Ishikawa (cell line): ENCODE data around the gene NWD2.

Experiments used
- CEBPB ChIP-seq: IDR thresholded peaks from 2 replicates; pipeline ENCODE4 v1.6.1; 2012
- CREB1 ChIP-seq: IDR thresholded peaks from 2 replicates; pipeline ENCODE4 v1.6.1; 2012; ENCODE audit warnings: low read depth
- EGR1 ChIP-seq: IDR thresholded peaks from 2 replicates; pipeline ENCODE4 v1.6.1; 2012
- EP300 ChIP-seq: IDR thresholded peaks from 2 replicates; pipeline ENCODE4 v1.6.1; 2012; ENCODE audit warnings: borderline replicate concordance
- FOXM1 ChIP-seq: IDR thresholded peaks from 2 replicates; pipeline ENCODE4 v1.6.1; 2012; ENCODE audit warnings: low read depth, borderline replicate concordance
- NFIC ChIP-seq: IDR thresholded peaks from 2 replicates; pipeline ENCODE4 v1.6.1; 2012
- RAD21 ChIP-seq: IDR thresholded peaks from 2 replicates; pipeline ENCODE4 v1.6.1; 2012; ENCODE audit warnings: low read depth
- TAF1 ChIP-seq: IDR thresholded peaks from 2 replicates; pipeline ENCODE4 v1.6.1; 2012; ENCODE audit warnings: low read depth, mild to moderate bottlenecking
- TCF12 ChIP-seq: IDR thresholded peaks from 2 replicates; pipeline ENCODE4 v1.6.1; 2012; ENCODE audit warnings: low read depth
- TEAD4 ChIP-seq: IDR thresholded peaks from 2 replicates; pipeline ENCODE4 v1.6.1; 2012
- YY1 ChIP-seq: IDR thresholded peaks from 2 replicates; pipeline ENCODE4 v1.6.1; 2012; ENCODE audit warnings: low read depth
- ZBTB7A ChIP-seq: IDR thresholded peaks from 2 replicates; pipeline ENCODE4 v1.6.1; 2012; ENCODE audit warnings: low read depth
- TF ChIP-seq, protein P1 (sequence below): IDR thresholded peaks from 2 replicates; pipeline ENCODE4 v1.6.1; 2012; ENCODE audit warnings: low read depth, mild to moderate bottlenecking
- TF ChIP-seq, protein P2 (sequence below): IDR thresholded peaks from 2 replicates; pipeline ENCODE4 v1.6.1; 2012
- TF ChIP-seq, protein P3 (sequence below): IDR thresholded peaks from 2 replicates; pipeline ENCODE4 v1.6.1; 2012

Gene NWD2

DNA sequence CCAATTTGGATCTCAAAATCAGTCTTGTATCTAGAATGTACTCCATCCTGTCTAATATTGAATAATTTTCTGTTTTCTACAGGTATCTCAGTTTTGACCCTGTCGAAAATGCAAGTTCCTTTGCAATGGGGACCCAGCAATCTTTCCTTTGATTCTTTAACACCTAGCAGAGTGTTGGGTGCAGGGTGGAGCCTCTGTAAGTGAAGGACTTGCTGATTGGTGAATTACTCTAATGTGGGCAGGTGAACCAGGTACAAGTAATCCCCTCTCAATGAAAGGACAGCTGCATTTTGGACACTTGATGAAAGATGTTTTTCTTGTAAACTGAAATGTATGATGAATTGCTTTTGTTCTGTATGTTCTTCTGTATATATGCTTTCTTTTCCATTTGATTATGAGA, 54.9 kb downstream of the NWD2 start:
- no peak for TF ChIP-seq TAF1
- no peak for TF ChIP-seq RAD21
- no peak for TF ChIP-seq TEAD4
- no peak for TF ChIP-seq EGR1
- TF ChIP-seq, protein P1, sequence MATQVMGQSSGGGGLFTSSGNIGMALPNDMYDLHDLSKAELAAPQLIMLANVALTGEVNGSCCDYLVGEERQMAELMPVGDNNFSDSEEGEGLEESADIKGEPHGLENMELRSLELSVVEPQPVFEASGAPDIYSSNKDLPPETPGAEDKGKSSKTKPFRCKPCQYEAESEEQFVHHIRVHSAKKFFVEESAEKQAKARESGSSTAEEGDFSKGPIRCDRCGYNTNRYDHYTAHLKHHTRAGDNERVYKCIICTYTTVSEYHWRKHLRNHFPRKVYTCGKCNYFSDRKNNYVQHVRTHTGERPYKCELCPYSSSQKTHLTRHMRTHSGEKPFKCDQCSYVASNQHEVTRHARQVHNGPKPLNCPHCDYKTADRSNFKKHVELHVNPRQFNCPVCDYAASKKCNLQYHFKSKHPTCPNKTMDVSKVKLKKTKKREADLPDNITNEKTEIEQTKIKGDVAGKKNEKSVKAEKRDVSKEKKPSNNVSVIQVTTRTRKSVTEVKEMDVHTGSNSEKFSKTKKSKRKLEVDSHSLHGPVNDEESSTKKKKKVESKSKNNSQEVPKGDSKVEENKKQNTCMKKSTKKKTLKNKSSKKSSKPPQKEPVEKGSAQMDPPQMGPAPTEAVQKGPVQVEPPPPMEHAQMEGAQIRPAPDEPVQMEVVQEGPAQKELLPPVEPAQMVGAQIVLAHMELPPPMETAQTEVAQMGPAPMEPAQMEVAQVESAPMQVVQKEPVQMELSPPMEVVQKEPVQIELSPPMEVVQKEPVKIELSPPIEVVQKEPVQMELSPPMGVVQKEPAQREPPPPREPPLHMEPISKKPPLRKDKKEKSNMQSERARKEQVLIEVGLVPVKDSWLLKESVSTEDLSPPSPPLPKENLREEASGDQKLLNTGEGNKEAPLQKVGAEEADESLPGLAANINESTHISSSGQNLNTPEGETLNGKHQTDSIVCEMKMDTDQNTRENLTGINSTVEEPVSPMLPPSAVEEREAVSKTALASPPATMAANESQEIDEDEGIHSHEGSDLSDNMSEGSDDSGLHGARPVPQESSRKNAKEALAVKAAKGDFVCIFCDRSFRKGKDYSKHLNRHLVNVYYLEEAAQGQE, result no peak
- no peak for TF ChIP-seq CREB1
- no peak for TF ChIP-seq CEBPB
- TF ChIP-seq YY1, result no peak
- no peak for TF ChIP-seq NFIC
- TF ChIP-seq, protein P2, sequence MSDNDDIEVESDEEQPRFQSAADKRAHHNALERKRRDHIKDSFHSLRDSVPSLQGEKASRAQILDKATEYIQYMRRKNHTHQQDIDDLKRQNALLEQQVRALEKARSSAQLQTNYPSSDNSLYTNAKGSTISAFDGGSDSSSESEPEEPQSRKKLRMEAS, result no peak
- TF ChIP-seq ZBTB7A, result no peak
- TF ChIP-seq EP300, result no peak
- TF ChIP-seq, protein P3, sequence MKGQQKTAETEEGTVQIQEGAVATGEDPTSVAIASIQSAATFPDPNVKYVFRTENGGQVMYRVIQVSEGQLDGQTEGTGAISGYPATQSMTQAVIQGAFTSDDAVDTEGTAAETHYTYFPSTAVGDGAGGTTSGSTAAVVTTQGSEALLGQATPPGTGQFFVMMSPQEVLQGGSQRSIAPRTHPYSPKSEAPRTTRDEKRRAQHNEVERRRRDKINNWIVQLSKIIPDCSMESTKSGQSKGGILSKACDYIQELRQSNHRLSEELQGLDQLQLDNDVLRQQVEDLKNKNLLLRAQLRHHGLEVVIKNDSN, result no peak
- no peak for TF ChIP-seq FOXM1

DNA sequence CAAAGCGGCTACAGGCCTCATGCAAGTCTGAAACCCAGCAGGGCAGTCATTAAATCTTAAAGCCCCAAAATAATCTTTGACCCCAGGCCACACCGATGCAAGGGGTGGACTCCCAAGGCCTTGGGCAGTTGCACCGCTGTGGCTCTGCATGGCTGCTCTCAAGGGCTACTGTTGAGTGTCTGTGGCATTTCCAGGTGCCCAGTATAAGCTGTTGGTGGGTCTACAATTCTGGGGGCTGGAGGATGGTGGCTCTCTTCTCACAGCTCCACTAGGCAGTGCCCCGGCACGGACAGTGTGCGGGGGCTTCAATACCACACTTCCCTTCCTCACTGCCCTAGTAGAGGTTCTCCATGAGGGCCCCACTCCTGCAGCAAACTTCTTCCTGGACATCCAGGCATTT, 60.1 kb downstream of the NWD2 start:
- TF ChIP-seq TCF12 (no peak), TEAD4 (no peak), YY1 (no peak), NFIC (no peak), CEBPB (no peak), ZBTB7A (no peak), EGR1 (no peak), TAF1 (no peak), FOXM1 (no peak)

DNA sequence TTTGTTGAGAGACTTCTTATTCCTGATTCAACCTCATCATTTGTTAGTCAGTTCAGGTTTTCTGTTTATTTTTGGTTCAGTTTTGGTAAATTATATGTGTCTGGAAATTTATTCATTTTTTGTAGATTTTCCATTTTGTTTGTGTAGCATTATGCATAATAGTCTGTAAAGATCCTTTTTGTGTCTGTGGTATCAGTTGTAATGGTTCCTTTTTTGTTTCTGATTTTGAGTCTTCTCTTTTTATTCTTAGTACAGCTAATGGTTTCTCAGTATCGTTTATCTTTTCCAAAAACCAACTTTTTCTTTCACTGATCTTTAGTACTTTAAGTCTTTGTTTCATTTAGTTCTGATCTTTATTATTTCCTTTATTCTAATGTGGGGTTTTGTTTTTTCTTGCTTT, 61.4 kb downstream of the NWD2 start:
- TF ChIP-seq TEAD4 (no peak), TCF12 (no peak), ZBTB7A (no peak), CEBPB (no peak), EGR1 (no peak), FOXM1 (no peak), RAD21 (no peak)
- TF ChIP-seq, protein P3, result no peak
- TF ChIP-seq, protein P2, result no peak

DNA sequence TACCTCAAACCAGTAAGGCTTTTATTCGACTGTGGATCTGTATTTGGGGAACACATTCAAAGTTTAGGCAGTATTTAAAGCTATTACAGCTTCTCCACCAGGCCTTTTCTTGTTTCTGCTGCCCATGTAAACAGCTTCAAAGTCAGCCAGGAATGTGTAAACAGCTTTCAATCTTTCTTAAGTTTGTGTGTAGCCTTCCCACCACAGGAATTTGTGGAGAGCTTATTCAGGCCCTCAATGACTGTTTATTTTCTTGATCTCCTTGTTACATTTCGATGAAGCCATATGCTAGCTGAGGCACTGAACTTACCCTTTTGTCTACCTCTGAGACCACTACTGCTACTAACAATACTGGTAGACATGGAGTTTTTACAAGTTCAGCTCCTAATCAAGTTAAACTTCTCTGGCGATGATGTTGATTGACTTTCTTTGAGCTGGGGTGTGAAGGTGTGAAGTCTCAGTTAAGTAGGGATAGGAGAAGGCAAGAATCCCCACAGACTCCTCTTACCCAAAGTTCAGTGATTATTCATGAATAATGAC, 72.6 kb downstream of the NWD2 start:
- TF ChIP-seq, protein P1, result no peak
- no peak for TF ChIP-seq EP300
- TF ChIP-seq FOXM1, result no peak
- no peak for TF ChIP-seq TCF12

DNA sequence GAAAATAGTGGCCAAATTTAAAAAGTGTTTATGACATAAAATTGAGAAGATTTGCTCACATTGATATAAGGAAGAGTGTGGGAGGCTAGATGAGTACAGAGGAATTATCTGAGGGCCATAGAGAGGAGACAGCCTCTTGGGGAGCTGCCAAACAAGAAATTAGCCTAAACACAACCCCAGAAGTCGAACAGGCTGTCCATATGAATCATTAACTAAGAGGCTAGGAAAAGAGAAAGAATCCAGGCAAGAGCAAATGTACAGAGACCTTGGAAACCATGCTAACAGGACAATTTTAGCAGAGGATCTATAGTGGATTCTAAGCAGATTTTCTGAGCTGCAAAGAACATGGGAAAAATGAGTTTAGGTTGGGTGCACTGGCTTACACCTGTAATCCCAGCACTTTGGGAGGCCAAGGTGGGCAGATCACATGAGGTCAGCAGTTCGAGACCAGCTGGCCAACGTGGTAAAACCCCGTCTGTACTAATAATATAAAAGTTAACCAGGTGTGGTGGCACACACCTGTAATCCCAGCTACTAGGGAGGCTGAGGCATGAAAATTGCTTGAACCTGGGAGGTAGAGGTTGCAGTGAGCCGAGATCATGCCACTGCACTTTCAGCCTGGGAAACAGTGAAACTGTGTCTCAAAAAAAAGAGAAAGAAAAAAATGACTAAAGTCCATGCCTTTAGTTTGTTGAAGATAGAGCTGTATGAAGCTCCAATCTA, 76.1 kb downstream of the NWD2 start:
- TF ChIP-seq, protein P1, result no peak
- TF ChIP-seq FOXM1, result no peak
- TF ChIP-seq RAD21, result no peak
- no peak for TF ChIP-seq EGR1
- TF ChIP-seq EP300, result no peak
